ENCODE results near the gene GEMIN7.

DNA sequence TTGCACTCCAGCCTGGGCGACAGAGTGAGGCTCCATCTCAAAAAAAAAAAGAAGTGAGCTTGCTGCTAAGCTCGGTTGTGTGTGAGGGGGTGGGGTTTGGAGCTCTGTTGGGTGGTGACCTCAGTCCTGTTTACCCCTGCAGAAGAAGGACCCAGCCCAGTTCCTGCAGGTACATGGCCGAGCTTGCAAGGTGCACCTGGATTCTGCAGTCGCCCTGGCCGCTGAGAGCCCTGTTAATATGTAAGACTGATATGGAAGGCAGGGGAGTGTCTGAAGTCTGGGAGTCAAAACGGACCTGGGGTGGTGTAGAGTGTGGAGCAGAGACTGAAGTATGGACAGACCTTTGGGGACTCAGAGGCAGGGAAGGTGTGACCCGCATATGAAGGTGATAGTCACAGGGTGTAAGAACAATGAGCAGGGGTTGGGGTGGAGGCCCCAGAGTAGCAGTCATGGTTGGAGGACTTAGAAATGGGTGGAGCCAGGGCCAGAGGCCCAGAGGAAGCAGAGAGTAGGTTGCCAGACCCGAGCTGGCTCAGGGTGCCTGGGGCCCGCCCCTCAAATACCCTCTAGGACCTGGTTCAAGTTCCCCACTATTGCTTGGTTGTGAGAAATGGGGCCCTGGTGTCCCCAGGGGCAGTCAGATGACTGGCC, 27.0 kb upstream of the GEMIN7 start:
- TF ChIP-seq, protein P1, sequence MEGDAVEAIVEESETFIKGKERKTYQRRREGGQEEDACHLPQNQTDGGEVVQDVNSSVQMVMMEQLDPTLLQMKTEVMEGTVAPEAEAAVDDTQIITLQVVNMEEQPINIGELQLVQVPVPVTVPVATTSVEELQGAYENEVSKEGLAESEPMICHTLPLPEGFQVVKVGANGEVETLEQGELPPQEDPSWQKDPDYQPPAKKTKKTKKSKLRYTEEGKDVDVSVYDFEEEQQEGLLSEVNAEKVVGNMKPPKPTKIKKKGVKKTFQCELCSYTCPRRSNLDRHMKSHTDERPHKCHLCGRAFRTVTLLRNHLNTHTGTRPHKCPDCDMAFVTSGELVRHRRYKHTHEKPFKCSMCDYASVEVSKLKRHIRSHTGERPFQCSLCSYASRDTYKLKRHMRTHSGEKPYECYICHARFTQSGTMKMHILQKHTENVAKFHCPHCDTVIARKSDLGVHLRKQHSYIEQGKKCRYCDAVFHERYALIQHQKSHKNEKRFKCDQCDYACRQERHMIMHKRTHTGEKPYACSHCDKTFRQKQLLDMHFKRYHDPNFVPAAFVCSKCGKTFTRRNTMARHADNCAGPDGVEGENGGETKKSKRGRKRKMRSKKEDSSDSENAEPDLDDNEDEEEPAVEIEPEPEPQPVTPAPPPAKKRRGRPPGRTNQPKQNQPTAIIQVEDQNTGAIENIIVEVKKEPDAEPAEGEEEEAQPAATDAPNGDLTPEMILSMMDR (IDR thresholded peaks at IDR 0.05), result no peak
- no peak for TF ChIP-seq POLR2A (IDR thresholded peaks at IDR 0.05)
